ENCODE measurements around the gene SLC25A11.

The SLC25A11 gene

GRCh38 chr17:4966844-4967538 is 27.1 kb upstream of the SLC25A11 start:
- DNase-seq (ENCODE audit: low read depth in 2 of 2, low spot score in 1 of 2), result peak; percentile 69 to 90

- DNase-seq (ENCODE audit: low read depth in 2 of 2, low spot score in 1 of 2), result no peak
Observed at GRCh38 chr17:4965311-4965986, 25.6 kb upstream of the SLC25A11 start.

GRCh38 chr17:4960279-4960922 is 20.6 kb upstream of the SLC25A11 start:
- no peak for DNase-seq (ENCODE audit: low read depth in 2 of 2, low spot score in 1 of 2)

- no peak for DNase-seq (ENCODE audit: low read depth in 2 of 2, low spot score in 1 of 2)
Observed at GRCh38 chr17:4959261-4959965, 19.6 kb upstream of the SLC25A11 start.

GRCh38 chr17:4958102-4958501 is 18.3 kb upstream of the SLC25A11 start:
- no peak for DNase-seq (ENCODE audit: low read depth in 2 of 2, low spot score in 1 of 2)

- DNase-seq (ENCODE audit: low read depth in 2 of 2, low spot score in 1 of 2), result no peak
Observed at GRCh38 chr17:4956493-4957061, 16.7 kb upstream of the SLC25A11 start.

- no peak for DNase-seq (ENCODE audit: low read depth in 2 of 2, low spot score in 1 of 2)
Observed at GRCh38 chr17:4955091-4955490, 15.2 kb upstream of the SLC25A11 start.

- DNase-seq (ENCODE audit: low read depth in 2 of 2, low spot score in 1 of 2), result no peak
Observed at GRCh38 chr17:4953451-4953961, 13.7 kb upstream of the SLC25A11 start.

GRCh38 chr17:4951486-4951885 is 11.6 kb upstream of the SLC25A11 start:
- no peak for DNase-seq (ENCODE audit: low read depth in 2 of 2, low spot score in 1 of 2)

GRCh38 chr17:4950746-4951204 is 10.9 kb upstream of the SLC25A11 start, which contains the start of gene ENO3:
Gene ENO3, plus strand, starts transcription at chr17:4951119. Its CDS starts 711 bp downstream, at chr17:4951830.
- DNase-seq (ENCODE audit: low read depth in 2 of 2, low spot score in 1 of 2), result no peak

GRCh38 chr17:4950075-4950745 is 10.4 kb upstream of the SLC25A11 start:
- no peak for DNase-seq (ENCODE audit: low read depth in 2 of 2, low spot score in 1 of 2)

- DNase-seq (ENCODE audit: low read depth in 2 of 2, low spot score in 1 of 2), result peak in 1 of 2 donors; percentile 61
Observed at GRCh38 chr17:4949321-4950074, 9.7 kb upstream of the SLC25A11 start.

GRCh38 chr17:4948931-4949320 is 9.1 kb upstream of the SLC25A11 start:
- DNase-seq (ENCODE audit: low read depth in 2 of 2, low spot score in 1 of 2), result no peak

GRCh38 chr17:4948166-4948930 is 8.5 kb upstream of the SLC25A11 start, which contains the start of gene PFN1:
Gene PFN1, minus strand, starts transcription at chr17:4948530. Its CDS starts 136 bp downstream, at chr17:4948394.
- DNase-seq (ENCODE audit: low read depth in 2 of 2, low spot score in 1 of 2), result peak; percentile 81 to 83

- no peak for DNase-seq (ENCODE audit: low read depth in 2 of 2, low spot score in 1 of 2)
Observed at GRCh38 chr17:4947411-4948165, 7.7 kb upstream of the SLC25A11 start.

- DNase-seq (ENCODE audit: low read depth in 2 of 2, low spot score in 1 of 2), result no peak
Observed at GRCh38 chr17:4947010-4947410, 7.2 kb upstream of the SLC25A11 start.

- DNase-seq (ENCODE audit: low read depth in 2 of 2, low spot score in 1 of 2), result no peak
Observed at GRCh38 chr17:4946312-4946976, 6.6 kb upstream of the SLC25A11 start.

- no peak for DNase-seq (ENCODE audit: low read depth in 2 of 2, low spot score in 1 of 2)
Observed at GRCh38 chr17:4945944-4946280, 6.1 kb upstream of the SLC25A11 start.
